ENCODE measurements around the gene ZC2HC1C.

DNA sequence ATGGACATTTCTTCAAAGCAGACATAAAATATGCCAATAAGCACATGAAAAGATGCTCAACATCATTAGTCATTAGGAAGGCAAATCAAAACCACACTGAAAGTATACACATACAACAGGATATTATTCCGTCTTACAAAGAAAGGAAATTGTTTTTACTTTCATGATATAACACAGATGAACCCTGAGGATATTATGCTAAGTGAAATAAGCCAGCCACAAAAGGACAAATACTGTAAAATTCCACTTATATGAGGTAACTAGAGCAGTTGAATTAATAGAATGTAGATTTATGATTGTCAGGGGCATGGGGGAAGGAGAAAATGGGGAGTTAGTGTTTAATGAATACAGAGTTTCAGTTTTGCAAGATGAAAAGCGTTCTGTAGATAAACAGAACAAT is 9.8 kb upstream of the ZC2HC1C start:
- no peak for TF ChIP-seq POLR2A (IDR thresholded peaks at IDR 0.05)
- TF ChIP-seq, protein P1, sequence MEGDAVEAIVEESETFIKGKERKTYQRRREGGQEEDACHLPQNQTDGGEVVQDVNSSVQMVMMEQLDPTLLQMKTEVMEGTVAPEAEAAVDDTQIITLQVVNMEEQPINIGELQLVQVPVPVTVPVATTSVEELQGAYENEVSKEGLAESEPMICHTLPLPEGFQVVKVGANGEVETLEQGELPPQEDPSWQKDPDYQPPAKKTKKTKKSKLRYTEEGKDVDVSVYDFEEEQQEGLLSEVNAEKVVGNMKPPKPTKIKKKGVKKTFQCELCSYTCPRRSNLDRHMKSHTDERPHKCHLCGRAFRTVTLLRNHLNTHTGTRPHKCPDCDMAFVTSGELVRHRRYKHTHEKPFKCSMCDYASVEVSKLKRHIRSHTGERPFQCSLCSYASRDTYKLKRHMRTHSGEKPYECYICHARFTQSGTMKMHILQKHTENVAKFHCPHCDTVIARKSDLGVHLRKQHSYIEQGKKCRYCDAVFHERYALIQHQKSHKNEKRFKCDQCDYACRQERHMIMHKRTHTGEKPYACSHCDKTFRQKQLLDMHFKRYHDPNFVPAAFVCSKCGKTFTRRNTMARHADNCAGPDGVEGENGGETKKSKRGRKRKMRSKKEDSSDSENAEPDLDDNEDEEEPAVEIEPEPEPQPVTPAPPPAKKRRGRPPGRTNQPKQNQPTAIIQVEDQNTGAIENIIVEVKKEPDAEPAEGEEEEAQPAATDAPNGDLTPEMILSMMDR (IDR thresholded peaks at IDR 0.05) = no peak

All from uterus (tissue), 2 donors.